Measurements from ENCODE around the gene ALDH3A1.

Gene ALDH3A1

GRCh38 chr17:19720631-19721426 lies 27.3 kb downstream of the ALDH3A1 start:
- TF ChIP-seq MAX (IDR thresholded peaks at IDR 0.05; ENCODE audit: low read depth, low read length) = no peak
- no peak for TF ChIP-seq CTCF (IDR thresholded peaks at IDR 0.05; ENCODE audit: low read depth, low read length)
- TF ChIP-seq MYC (IDR thresholded peaks at IDR 0.05; ENCODE audit: low read depth, low read length) = no peak
- TF ChIP-seq POLR2A (IDR thresholded peaks at IDR 0.05; ENCODE audit: extremely low read depth, insufficient read length) = no peak
- H3K4me3 ChIP-seq (ENCODE audit: low read depth, low read length) = no peak overlapping the region
- DNase-seq (ENCODE audit: low read depth) = no peak

GRCh38 chr17:19720210-19720475 lies 28.0 kb downstream of the ALDH3A1 start:
- H3K4me3 ChIP-seq (ENCODE audit: low read depth, low read length) = no peak overlapping the region
- no peak for DNase-seq (ENCODE audit: low read depth)
- TF ChIP-seq MYC (IDR thresholded peaks at IDR 0.05; ENCODE audit: low read depth, low read length) (no peak), MAX (IDR thresholded peaks at IDR 0.05; ENCODE audit: low read depth, low read length) (no peak), CTCF (IDR thresholded peaks at IDR 0.05; ENCODE audit: low read depth, low read length) (no peak), POLR2A (IDR thresholded peaks at IDR 0.05; ENCODE audit: extremely low read depth, insufficient read length) (no peak)

GRCh38 chr17:19719355-19720209 lies 28.5 kb downstream of the ALDH3A1 start:
- TF ChIP-seq MAX (IDR thresholded peaks at IDR 0.05; ENCODE audit: low read depth, low read length) = no peak
- TF ChIP-seq CTCF (IDR thresholded peaks at IDR 0.05; ENCODE audit: low read depth, low read length) = no peak
- no peak for TF ChIP-seq MYC (IDR thresholded peaks at IDR 0.05; ENCODE audit: low read depth, low read length)
- TF ChIP-seq POLR2A (IDR thresholded peaks at IDR 0.05; ENCODE audit: extremely low read depth, insufficient read length) = no peak
- no peak overlapping the region for H3K4me3 ChIP-seq (ENCODE audit: low read depth, low read length)
- no peak for DNase-seq (ENCODE audit: low read depth)

GRCh38 chr17:19718613-19719354 lies 29.3 kb downstream of the ALDH3A1 start:
- H3K4me3 ChIP-seq (ENCODE audit: low read depth, low read length) = no peak overlapping the region
- TF ChIP-seq MYC (IDR thresholded peaks at IDR 0.05; ENCODE audit: low read depth, low read length) (no peak), CTCF (IDR thresholded peaks at IDR 0.05; ENCODE audit: low read depth, low read length) (peak; percentile 26)
- peak; percentile 22 for DNase-seq (ENCODE audit: low read depth)

GRCh38 chr17:19718041-19718612 lies 30.0 kb downstream of the ALDH3A1 start:
- no peak overlapping the region for H3K4me3 ChIP-seq (ENCODE audit: low read depth, low read length)
- no peak for TF ChIP-seq MAX (IDR thresholded peaks at IDR 0.05; ENCODE audit: low read depth, low read length)
- no peak for TF ChIP-seq CTCF (IDR thresholded peaks at IDR 0.05; ENCODE audit: low read depth, low read length)
- TF ChIP-seq MYC (IDR thresholded peaks at IDR 0.05; ENCODE audit: low read depth, low read length) = no peak
- no peak for TF ChIP-seq POLR2A (IDR thresholded peaks at IDR 0.05; ENCODE audit: extremely low read depth, insufficient read length)
- DNase-seq (ENCODE audit: low read depth) = no peak

Measured in NB4 (cell line).